GM08714 (cell line): ENCODE results near the gene MICU1.
A peak's percentile ranks its signal among the peaks of the same experiment; 100 is the strongest.
"Not testable (repeated sequence)": the region's sequence is repeated elsewhere in the genome, so short reads cannot be mapped to it uniquely, and the experiment has no call there.

Experiments used
- H3K4me3 ChIP-seq: fragments of 200-500 bp; sonication (Bioruptor generic); 2 replicates; pipeline ENCODE4 v1.5.1; 2014; ENCODE audit warnings: mild to moderate bottlenecking, low read length, inconsistent platforms
- ZNF274 ChIP-seq: IDR thresholded peaks from 2 replicates; pipeline ENCODE4 v1.6.1; 2012; ENCODE audit warnings: mild to moderate bottlenecking, low read depth, low read length

MICU1 gene

DNA sequence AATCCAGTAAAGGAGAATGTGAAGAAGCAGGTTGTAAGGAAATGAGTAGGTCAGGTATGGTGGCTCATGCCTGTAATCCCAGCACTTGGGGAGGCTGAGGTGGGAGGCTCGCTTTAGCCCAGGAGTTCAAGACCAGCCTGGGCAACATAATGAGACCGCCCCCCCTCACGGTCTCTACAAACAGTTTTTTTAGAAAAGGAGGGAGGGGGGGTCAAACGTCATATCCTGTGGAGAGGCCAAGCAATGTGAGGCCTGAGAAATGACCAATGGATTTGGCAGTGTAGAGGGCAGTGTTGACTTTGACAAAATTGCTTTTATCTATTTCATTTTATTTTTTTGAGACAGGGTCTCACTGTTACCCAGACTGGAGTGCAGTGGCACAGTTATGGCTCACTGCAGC is 268.9 kb downstream of the MICU1 start:
- no peak overlapping the region for H3K4me3 ChIP-seq
- TF ChIP-seq ZNF274, result no peak

DNA sequence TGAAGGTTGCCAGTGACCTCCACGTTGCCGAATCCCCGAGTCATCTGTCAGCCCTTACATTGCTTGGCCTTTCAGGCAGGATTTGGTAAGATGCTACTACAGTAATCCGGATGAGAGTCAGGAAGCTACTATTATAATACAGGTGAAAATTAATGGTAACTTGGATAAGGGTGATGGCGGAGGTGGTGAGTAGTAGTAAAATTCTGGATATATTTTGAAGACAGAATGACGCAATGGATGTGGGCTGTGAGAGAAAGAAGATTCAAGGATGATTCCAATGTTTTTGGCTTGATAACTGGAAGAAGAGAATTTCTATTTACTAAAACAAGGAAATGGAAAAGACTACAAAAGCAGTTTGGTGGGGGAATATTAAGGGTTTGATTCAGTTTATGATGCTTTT is 269.8 kb downstream of the MICU1 start:
- H3K4me3 ChIP-seq, result no peak overlapping the region
- TF ChIP-seq ZNF274, result no peak

DNA sequence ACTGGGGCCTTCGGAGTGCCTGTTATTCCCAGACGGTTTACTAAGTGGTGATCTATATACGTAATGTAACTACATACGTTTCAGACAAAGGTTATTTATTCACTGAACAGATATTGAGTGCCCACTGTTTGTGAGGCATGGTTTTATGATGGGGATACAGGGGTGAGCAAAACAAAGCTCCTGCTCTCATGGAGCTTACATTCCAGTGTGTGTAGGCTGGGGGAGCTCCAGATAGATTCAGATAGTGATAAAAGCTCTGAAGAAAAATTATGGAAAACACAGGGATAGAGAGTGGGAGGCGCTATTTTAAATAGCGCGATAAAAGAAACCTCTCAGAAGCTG is 270.7 kb downstream of the MICU1 start:
- TF ChIP-seq ZNF274, result no peak

DNA sequence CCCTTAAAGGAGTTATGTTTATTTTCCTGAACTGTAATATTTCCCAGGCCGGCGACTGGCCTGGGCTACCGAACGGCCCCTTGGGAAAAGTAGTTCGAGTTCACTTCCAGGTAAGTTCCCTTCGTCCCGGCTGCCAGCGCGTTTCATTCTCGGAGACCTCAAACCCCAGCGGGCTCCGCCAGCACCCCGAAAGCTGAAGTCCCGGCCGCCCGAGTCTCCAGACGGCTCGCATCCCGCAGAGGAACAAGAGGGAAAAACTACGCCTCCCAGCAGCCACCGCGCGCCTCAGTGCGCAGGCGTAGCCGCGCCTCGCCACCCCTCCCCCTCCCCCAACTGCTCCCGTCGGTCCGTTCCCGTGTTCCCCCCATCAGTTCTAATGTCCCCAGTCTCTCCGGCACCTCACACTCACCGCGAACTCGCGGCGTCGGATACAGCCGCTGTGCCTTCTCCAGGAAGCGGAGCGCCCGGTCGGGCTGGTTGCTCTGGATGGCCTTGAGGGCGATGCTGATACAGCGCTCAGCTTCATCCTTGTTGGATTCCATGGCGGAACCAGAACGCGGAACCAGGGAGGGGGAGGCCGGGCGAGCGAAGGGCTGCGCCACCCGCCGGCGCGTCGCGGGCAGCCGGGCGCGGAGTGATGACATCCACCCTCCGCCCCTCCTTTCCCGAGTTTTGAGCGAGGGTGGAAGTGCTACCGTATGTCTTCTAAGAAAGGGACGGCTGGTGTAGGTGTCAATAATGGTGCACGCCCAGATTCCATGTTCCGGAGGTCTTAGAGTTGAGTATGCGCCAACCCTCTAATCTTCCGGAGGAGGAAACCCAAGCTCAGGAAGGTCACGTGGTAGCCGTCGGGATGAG is 271.3 kb downstream of the MICU1 start, which contains the start of gene DNAJB12:
Gene DNAJB12 (minus strand): TSS at position 564 of the 858 bp plus-strand sequence. CDS start 22 bp downstream, at position 542.
- no peak for TF ChIP-seq ZNF274
- peak within 1 kb of the TSS; percentile 79 for H3K4me3 ChIP-seq

More for the DNA sequence above, 270.7 kb downstream of the MICU1 start:
- peak overlapping the region; percentile 79 for H3K4me3 ChIP-seq

DNA sequence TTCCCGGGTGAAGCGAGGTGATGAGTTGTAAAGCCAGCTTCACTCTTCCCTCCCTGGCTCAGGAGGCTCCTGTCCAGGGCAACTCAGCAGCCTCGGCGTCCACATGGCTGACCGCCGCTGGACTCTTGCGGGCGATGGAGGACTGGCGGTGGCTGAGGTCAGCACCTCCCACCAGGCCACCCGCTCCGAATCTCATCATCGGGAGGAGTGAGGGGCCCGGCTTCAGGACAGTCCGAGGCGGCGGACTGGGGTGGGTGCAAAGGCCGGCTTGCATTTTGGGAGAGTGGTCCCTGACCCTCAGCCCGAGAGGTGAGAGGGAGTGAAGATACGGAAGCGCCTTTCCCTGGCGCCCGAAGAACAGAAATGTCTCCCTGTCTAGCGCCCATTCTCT is 271.9 kb downstream of the MICU1 start:
- H3K4me3 ChIP-seq, result peak overlapping the region; percentile 79
- no peak for TF ChIP-seq ZNF274

DNA sequence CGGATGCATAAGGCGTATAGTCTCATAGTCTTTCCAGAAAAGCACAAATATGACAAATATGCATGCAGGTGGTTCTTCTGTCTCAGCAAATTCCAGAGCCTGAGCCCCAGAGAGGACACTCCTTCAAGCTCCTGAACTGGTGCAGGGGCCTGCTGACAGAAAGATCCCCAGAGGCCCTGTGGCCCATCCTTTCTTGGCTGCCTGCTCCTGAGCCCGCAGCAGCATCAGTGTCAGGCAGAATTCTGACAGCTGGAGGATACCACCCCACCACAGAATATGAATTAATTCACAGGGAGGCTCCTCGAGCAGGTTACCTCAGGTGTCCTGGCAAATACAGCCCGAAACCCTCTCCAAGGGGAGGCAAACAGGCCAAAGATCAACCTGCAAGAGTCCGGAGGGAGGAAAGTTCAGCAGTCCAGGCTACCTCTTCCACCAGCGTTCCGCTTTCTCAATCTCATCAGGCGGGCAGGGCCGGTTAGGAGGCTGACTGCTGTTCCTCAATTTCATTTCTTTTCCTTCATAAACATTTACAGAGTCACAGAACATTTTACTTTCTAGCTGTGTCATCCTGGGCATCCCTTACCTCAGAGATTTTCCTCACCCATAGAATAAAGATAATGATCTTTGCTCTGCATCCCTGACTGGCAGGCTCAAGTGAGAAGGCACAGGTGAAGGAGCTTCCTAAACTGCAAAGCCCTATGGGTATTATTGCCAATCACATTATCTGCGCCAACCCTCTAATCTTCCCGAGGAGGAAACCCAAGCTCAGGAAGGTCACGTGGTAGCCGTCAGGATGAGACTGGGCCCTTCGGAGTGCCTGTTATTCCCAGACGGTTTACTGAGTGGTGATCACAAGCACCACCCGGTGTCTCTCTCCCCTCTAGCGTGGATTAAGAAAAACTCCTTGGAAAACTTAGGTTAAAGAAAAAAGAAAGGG is 272.6 kb downstream of the MICU1 start:
- peak overlapping the region; percentile 79 for H3K4me3 ChIP-seq
- TF ChIP-seq ZNF274, result no peak

DNA sequence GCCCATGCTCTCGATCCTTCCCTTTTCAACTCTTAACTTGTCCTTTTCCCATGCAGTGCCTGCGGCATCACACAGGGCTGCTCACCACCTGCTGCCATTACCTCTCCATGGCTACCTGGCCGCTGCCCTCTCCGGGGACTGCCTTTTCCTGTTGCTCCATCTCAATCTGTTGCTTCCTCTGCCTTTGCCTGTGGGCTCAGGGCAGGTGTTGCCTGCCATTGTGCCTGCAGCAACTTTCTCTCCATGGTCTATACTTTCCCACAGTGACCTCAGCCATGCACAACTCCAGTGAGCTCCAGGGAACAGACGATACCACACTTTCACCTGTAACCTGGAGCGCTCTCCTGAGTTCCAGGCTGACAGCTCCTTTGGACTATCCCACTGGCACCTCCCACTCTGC is 274.4 kb downstream of the MICU1 start:
- no peak for TF ChIP-seq ZNF274
- no peak overlapping the region for H3K4me3 ChIP-seq

DNA sequence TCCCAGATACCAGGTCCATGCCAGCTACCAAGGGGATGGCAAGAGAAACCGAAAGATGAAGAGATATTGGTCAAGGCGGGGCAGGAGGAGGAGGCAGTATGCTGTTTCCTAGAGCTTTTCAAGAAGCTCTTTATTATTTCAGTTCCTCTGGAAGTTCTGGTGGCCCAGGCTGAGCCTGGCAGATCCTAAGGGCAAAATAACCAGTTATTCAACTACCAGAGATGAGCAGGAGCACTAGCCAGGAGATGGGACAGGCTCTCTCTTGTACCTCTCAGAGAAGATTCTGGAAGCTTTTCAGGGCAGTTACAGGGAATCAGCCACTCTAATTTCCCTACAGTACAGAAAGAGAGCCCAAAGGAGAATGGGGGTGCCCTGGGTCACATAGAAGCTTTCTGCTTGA is 276.4 kb downstream of the MICU1 start:
- TF ChIP-seq ZNF274, result no peak

DNA sequence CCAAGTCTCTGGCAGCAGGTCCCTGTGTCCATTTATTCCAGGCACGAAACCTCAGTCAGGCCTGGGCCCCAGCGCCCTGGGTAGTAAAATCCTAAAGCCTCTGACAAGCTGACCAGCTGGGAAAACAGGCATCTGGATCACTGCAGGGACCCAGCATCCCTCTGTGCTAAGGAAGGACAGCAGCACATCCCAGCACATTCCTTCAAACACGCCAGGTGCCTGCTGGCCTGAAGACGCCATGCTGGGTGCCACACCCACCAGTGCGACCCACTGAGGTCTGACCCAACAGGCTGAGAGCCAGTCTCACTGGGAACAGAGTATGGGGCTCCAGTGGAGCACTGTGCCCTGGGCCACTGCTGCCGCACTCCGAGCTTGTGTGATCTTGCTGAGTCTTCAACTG is 277.6 kb downstream of the MICU1 start:
- no peak overlapping the region for H3K4me3 ChIP-seq
- TF ChIP-seq ZNF274, result no peak

More for the DNA sequence above, 276.4 kb downstream of the MICU1 start:
- H3K4me3 ChIP-seq, result no peak overlapping the region

DNA sequence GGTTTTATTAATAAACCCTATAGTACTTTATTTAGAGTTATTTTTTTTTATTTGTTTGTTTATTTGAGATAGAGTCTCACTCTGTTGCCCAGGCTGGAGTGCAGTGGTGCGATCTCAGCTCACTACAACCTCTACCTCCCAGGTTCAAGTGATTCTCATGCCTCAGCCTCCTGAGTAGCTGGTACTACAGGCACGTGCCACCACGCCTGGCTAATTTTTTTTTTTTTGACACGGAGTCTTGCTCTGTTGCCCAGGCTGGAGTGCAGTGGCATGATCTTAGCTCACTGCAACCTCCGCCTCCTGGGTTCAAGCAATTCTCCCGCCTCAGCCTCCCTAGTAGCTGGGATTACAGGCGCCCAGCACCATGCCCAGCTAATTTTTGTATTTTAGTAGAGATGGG is 279.8 kb downstream of the MICU1 start:
- H3K4me3 ChIP-seq, result not testable (repeated sequence)

DNA sequence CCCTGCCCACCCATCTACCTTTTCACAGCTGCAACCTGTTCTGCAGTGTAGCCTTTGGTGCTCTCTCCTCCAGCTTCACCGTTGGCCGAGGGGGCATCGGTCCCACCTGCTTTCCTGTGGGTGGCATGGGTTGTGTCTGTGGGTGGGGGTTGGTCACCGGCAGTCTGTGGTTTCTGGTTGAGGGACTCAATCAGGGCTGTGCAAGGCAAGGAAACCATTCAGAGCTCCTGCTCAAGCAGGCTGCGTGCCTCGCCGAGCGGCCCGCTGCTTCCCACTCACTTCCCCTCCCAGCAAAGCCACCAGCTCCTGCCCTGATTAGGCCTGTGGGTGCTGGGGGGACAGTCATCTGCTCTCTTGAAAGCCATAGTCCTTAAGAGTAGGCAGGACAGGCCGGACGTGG is 280.9 kb downstream of the MICU1 start:
- no peak overlapping the region for H3K4me3 ChIP-seq
- no peak for TF ChIP-seq ZNF274

DNA sequence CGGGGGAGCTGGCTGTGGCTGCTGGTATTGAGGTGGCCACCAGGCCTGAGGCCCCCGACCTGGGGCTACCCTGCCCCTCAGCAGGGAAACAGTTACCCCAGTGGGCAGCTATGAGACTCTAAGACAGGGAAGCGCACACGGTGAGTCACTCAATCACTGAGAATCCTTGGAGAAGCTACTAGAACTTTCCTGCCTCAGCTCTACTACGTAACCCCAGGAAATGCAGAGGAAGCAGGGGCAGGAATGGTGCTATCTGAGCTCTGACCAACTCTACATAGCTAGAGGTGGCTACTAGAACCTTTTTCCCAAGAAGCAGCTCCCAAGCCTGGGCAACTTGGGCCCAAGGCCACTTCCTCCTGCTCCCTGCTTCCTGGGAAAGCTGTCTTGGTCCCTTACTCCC is 283.0 kb downstream of the MICU1 start:
- no peak for TF ChIP-seq ZNF274
- no peak overlapping the region for H3K4me3 ChIP-seq

DNA sequence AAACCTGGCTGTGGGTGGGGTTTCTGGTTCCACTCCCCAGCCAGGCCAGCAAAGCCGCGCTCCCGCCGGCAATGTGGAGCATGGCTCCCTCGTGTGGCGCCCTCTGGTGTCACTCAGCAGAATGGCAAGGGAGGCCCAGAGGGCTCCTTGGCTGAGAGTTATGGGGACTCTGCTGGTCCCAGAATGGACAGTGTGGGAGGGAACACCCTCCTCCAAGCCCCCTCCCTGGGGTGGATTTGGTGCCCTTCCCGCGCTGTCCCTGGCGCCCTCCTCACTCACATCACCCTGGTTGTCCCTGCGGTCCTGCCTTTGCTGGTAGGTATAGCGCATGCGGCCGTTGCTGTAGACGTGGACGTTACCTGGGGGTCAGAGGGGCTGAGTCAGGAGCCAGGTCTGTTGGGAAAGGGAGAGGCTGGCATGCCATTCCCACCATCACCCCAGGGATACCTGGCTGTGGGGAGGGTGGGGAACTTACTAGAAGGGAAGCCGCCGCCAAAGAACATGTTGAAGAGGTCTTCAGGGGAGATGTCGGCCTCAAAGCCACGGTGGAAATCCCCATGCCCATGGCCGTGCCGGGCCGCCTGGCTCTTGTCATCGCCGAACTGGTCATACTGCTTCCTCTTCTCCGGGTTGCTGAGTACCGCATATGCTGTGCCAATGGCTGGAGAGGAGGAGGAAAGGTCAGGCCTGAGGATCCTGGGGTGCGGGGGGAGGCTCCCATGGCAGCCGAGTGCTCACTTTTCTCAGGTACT is 285.2 kb downstream of the MICU1 start:
- no peak overlapping the region for H3K4me3 ChIP-seq
- no peak for TF ChIP-seq ZNF274

DNA sequence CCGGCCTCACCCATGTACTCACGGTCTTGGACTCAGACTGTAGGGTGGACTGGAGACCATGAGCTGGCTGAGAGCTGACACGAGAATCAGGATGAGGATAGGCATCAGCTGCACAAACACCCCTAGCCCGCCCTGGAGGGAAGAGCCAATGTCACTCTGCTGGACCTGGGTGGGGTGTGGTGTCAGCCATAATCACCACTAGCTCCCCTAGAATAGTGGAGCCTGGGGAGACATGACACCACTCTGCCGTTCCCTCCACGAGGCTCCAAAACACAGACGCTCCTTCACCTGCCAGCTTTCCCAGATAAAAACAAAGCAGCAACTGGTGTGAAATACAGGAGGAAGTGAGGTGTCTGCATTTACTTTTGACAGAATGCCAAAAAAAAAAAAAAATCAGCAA is 287.7 kb downstream of the MICU1 start:
- no peak for TF ChIP-seq ZNF274
- H3K4me3 ChIP-seq, result no peak overlapping the region
